HG03354 (cell line): ENCODE measurements around the gene HHEX.
"Not testable (repeated sequence)": the region's sequence is repeated elsewhere in the genome, so short reads cannot be mapped to it uniquely, and the experiment has no call there.

Experiments used
- ATAC-seq: cut with Tn5 transposase; IDR thresholded peaks from one replicate; pipeline ENCODE4 v1.9.1; 2021; ENCODE audit warnings: mild to moderate bottlenecking; ENCODE audit not compliant: unreplicated experiment, poor library complexity, severe bottlenecking

HHEX gene

DNA sequence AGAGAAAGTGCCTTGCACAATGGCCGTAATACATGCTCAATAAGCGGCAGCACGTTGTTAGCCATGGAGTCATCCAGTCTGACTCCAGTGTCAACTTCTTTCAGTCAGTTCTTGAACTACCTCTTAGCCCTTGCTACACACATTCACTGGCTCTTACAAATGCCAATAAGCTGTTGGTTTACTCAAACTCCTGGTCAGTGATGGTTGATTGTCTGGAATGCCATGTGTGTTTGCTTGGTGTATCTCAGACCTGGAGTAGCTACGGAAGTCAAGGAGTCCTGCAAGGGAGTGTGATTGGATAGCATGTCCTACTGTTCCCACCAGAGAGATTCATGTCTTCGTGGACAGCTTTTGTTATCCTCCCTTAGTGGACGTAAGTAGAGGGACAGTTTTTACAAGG, 37.4 kb downstream of the HHEX start:
- ATAC-seq: no peak

DNA sequence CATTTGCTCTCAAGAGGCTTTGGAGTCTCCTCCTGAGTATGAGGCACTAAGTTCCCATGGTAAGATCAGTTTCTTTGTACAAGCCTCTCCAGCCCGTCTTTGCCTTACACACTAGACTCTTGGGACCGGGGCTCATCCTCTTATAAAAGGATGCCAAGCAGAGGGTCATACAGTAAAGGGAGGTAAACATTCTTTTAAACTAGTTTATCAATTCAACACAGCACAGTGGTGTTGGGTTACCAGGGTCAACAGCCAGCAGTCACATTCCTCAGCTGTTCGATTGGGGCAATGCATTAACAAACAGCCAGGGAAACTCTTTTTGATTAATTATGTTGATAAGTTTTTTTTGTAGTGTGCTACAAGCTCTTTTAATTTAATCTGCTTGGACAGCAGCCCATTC, 37.8 kb downstream of the HHEX start:
- ATAC-seq: no peak

DNA sequence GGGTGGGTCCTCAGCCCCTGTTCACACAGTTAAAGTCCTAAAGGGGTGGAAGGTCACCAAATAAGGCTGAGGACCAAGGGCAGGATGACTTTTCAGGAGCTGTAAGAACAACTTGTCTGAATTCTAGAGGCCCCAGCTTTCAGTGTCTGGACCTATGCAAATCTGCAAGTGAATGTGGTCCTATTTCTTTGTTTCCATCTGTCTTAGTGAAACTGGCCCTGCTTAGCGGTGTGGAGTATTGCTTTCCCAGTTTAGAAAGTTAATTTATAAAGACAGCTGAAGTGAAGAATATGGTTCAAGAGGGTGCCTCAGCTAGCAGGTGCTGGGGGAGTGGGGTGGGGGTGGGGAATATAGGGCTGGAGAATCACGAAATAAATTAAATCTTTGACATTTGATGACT, 40.1 kb downstream of the HHEX start:
- peak; percentile 98 for ATAC-seq

DNA sequence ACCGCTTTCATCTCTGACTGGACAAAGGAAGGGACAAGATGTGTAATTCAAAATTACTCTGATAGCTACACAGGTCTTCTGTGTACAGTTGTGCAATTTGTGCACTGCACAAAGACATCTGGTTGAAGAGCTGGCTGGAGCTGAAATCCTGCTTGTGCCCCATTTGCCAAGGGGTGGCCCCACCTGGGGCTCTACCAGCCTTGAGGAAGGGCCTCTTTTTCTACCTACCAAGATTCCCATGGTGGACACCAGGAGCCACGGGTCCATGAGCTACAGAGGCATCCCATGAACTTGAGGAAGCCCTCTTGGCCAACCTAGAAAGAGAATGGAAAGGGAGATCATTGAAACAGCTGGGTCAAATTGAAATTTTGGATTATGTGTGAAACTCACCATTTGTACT, 43.2 kb downstream of the HHEX start:
- ATAC-seq: no peak

DNA sequence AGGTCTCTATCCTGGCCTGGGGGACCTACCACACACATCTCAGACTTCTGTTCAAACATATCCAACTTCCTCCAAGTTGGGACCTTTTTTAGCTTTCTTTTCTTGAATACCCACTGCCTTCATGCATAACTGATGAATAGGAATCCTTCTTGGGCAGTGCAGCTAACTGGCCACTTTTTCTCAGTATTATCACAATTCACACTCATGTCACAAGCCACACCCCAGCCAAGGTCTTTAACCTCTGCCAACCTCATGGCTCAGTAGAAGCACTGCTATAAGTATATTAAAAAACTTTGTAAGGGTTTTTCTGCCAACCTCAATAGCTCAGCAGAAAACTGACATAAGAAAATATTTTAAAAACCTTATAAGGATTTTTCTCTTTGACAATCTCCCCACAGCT, 44.5 kb downstream of the HHEX start:
- no peak for ATAC-seq

DNA sequence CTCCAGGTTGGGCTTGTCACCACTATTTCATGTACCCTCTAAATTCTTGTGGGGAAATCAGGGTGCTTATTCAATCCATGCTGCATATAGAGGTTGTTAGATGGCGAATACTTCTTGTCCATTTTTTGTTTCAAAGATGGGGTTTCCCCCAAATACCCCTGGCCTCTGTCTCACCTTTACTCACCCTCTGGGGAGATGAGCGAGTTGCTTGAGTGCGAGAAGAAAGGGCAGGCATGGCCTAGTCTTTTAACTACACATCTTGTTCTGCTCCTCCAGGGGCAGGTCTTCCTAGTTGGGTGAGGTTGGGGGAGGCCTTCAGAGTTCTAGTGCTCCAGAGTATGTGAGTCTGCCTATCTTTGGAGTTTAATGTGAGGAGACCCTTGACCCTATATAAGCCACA, 46.2 kb downstream of the HHEX start:
- no peak for ATAC-seq

DNA sequence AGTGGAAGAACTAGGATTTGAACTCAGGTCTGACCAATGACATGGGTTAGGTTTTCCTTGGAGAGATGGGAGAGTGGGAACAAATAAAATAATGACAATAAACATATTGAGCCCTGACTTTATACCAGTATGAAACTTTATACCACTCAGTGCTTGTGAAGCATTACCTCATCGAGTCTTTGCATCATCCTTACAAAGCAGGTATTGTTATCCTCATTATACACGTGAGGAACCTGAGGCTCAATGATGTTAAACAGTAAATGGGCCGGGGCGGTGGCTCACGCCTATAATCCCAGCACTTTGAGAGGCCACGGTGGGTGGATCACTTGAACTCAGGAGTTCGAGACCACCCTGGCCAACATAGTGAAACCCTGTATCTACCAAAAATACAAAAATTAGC, 47.7 kb downstream of the HHEX start:
- no peak for ATAC-seq

DNA sequence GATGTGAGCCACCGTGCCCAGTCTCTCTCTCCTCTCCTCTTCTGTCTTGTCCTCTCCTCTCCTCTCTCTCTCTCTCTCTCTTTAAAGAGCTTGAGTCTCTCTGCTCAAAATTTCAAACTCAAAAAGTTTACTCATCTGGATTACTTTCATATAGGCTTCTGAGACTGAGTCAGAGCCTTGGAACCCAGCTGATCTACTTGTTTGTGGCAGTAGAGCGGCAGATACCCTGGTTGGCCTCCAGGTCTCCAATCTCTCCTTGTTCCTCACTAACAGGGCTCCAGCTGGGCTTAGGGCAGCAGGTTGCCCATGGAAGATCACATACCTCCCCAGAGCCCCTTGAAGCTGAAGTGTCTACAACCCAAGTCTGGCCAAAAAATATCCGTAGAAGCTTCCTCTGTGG, 51.0 kb downstream of the HHEX start:
- no peak for ATAC-seq

DNA sequence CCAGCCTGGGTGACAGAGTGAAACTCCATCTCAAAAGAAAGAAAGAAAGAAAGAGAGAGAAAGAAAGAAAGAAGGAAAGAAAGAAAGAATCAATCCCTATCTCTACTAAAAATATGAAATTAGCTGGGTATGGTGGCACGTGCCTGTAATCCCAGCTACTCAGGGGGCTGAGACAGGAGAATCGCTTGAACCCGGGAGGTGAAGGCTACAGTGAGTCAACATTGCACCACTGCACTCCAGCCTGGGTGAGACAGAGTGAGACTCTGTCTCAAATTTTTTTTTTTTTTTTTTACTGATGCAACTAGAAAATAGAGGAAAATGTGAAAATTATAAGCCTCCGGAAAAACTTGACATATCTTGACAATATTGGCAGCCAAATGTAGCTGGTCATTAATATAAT, 52.0 kb downstream of the HHEX start:
- not testable (repeated sequence) for ATAC-seq

DNA sequence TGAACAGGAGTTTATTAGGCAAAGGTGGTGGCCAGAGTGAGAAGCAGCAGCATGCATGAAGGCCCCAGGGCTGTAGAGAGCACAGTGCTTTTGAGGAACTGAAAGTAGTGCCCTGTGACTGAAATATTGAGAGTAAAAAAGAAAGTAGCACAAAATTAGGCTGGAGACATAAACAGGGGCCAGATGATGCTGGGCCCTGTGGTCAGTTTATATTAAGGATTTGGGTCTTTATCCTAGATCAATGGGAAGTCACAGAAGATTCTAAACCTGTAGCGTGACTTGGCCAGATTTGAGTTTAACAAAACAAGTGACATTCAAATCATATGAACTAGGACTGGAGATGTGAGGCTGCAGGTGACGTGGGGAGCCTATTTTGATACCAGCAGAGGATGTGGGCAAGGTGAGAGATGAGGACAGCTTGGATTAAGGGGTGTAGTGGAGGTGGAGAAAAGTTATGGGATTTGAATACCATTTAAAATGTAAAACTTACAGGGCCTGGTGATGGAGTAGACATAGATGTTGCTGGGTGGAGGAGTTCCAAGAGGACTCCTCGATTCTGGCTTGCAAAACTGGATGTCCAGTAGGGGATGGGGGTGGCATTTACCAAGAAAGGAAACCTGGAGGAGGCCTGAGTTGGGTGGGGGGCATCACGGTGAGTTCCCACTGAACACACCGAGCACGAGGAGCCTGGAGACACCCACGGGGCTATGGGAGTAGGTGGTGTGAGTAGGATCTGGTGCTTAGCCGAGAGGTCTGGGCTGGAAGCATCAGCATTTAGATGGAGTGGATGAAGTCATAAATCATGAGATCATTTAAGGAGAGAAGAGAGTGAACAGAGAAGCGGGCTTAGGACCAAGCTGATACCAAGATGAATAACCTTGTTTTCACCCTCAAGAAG, 52.8 kb downstream of the HHEX start:
- peak; percentile 98 for ATAC-seq
